ENCODE results near the gene SUSD3.

GRCh38 chr9:93061260-93061751 lies 2.8 kb downstream of the SUSD3 start:
- TF ChIP-seq POLR2A (IDR thresholded peaks at IDR 0.05) (no peak), CTCF (IDR thresholded peaks at IDR 0.05) (no peak)
